Thyroid gland (tissue), 4 donors: ENCODE data around the gene BRIP1.

Source experiments
- CTCF ChIP-seq, 6 experiments: fragments of 200-600 bp in 3 of 6; fragments of 450-650 bp in 3 of 6; sonication (generic) in 3 of 6; IDR thresholded peaks; one replicate each; pipeline ENCODE4 v1.5.1; 2016 to 2019; ENCODE audit warnings: antibody characterized with exemption in 6 of 6, mild to moderate bottlenecking in 2 of 6, inconsistent platforms in 1 of 6, moderate library complexity in 1 of 6
- POLR2A ChIP-seq, 2 donors: fragments of 450-650 bp; IDR thresholded peaks; one replicate each; pipeline ENCODE4 v1.6.1; 2017; ENCODE audit warnings: antibody characterized with exemption in 2 of 2, mild to moderate bottlenecking in 2 of 2, moderate library complexity in 1 of 2

- TF ChIP-seq CTCF (IDR thresholded peaks at IDR 0.05): no peak
- no peak for TF ChIP-seq POLR2A (IDR thresholded peaks at IDR 0.05)
These were observed 68.5 kb downstream of the BRIP1 start for GRCh38 chr17:61794792-61795191.
